Activated CD4-positive, alpha-beta T cell treated with anti-CD3 and anti-CD28 coated beads for 1 hour (primary cell): ENCODE measurements around the gene NT5C2.
"Not testable (repeated sequence)": the region's sequence is repeated elsewhere in the genome, so short reads cannot be mapped to it uniquely, and the experiment has no call there.

ENCODE experiments used
- DNase-seq: peaks from one replicate; pipeline ENCODE4 v3.0.0-alpha.2; 2020

NT5C2 gene

DNA sequence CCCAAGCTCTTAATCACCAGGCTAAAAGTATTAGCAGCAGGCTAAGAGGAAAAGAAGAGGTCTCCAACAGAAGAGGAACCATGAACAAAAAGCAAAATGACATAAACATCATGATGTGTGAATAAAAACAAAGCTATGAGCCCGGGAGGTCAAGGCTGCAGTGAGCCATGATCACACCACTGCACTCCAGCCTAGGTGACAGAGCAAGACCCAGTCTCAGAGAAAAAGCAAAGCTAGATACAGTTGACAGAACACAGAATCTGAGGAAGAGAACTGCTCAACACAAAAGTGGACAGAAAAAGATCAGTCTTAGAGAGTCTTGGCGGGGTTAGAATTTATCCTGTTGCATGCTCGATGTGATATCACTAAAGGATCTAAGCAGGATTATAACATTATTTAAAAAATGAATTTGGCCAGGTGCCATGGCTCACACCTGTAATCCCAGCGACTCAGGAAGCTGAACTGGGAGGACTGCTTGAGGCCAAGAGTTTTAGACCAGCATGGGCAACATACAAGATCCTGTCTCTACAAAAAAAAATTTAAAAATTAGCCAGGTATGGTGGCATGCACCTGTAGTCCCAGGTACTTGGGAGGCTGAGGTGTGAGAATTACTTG lies 37.5 kb downstream of the NT5C2 start:
- no peak for DNase-seq

DNA sequence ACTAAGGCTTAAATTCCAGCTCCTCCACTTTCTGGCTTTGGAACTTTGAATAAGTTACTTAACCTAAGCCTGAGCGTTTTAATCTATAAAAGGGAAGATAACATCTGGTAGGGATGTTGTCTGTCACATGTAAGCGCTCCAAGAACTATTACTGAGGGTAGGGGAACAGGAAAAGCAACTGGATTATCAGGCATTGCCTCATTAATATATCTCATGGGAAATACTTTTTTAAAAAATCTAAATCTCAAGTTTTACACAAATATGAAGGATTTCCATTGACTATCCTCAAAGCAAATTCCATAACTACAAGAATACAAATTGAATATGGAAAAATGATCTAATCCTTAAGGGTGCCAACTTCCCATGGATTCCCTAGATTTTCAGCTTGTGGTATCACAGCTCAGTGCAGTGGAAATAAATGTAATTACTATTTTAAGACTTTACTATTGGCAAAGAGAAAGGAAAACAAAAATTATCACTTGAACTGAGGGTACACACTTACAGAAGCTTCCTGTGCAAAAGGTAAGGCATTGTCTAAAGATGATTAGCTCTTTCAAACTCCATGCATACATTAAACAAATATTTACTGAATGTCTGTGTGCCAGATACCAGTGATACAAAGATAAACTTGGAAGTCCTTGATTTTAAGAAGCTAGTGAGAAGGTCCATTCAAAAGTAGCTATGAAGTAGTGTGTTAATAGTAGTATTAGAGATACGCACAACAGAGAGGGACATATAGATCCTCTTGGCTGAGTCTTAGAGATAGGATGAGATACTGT lies 38.4 kb downstream of the NT5C2 start:
- no peak for DNase-seq

DNA sequence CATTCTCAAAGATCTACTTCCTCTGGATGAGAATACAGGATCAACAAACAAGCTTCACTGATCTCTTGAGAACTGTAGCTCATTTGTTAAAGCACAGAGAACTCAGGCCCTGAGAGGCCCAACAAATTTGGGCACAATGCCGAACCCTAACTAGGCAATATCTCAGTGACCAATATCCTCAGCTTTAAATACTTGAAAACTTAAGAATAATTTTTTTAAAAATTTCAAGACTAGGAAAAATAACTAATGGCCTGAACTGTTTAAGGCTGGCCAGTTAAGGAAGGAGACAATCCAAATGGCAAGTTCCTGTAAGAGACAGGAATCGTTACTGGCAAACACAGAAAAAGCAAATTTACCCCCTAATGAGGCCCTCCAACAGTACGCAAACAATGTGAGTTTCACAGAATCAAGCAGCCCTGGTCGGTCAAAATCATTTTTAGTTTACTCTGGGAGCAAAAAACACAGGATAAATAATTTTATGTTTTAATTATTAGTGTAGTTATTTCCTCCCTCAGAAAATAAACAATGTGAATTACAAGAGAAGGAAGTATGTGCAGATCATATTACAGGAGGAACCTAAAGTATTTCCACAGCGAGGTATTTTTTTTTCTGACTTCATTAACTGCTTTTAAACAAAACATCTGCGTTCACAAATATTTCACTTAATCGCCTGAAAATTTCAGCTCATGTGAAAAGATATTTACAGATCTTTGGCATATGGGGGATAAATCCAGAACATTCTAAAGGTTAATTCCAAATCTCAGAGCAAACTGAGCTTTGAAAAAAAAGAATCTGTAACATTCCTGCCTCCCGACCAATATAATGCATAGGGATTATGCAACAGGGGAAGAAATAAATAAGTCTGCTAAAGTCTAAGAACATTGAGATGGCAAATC lies 39.5 kb downstream of the NT5C2 start:
- DNase-seq = no peak

DNA sequence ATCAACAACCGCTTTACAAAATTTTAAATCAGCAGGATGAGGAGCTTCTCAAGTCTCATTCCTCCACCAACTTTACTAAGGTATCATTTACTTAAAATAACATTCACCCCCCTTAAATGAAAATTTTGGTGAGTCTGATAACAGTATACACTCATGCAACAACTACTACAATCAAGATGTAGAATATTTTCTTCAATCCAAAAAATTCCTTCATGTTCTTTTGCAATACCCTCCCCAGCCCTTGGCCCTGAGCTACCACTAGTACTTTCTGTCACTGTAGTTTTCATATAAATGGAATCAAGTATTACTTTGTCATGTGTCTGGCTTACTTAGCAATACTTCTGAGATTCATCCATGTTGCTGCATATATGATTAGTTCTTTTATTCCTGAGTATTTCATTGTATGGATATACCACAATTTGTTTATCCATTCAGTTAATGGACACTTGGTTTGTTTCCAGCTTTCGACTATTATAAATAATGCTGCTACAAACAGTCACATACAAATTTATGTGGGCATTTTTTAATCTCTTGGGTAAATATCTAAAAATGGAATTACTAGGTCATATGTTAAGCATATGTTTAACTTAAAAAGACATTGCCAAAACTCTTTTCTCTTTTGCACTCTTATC lies 43.0 kb downstream of the NT5C2 start:
- DNase-seq = no peak

DNA sequence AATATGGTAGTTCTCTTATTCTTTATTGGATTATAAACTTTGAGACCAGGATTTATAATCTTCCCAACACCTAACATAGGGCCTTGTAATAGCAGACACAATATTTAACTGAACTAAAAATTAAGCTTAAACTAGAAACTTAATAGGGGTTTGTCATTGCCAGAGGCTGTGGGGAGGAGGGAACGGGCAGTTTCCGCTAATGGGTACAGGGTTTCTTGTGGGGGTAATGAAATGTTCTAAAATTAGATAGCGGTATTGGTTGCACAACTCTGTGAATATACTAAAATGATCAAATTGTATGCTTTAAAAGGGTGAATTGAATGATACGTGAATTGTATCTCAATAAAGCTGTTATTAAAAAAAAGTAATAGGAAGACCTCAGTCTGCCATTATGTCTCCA lies 45.4 kb downstream of the NT5C2 start:
- no peak for DNase-seq

DNA sequence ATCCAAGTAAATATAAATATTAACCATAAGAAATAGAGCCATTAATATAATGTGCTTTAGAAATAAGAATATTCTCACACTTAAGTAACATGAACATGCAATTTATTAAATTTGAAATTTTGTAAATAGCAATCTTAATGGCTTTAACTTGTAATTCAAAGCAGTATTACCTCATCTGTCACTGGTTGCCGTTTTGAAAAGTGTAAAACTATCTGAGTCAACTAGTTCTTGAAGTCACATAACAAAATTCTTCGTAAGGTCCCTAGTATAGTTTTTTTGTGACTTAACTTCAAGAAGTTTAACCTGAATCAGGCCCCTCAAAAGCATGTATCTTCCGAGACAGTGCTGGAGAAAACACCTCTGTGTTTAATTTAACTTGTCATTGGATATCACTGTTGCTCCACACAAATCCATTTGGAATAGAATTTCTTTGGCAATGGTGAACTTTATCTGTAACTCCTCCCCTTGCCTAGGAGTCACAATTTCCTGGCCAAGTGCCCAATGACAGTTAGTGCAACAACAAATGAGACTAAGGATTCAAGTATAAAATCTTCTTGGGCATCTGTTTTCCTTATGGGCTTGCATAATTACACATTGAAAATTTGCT lies 47.1 kb downstream of the NT5C2 start:
- DNase-seq = no peak

DNA sequence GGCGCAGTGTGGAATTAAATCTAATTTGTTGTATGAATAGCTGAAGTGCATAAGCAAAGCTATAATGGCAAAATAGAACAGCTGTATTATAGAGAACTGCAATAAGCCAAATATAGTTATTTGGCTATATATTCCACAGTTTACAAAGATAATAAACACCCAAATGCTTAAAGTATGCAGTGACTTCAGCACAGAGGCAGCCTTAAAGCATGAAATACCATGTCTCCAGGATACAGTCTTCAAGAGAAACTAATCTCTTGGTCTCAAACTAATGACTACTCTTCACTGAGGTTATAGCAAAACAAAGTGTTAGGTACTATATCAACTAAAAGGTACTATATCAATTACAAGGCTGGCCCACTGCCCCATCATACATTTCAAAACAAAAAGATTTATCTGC lies 48.0 kb downstream of the NT5C2 start:
- DNase-seq = no peak

DNA sequence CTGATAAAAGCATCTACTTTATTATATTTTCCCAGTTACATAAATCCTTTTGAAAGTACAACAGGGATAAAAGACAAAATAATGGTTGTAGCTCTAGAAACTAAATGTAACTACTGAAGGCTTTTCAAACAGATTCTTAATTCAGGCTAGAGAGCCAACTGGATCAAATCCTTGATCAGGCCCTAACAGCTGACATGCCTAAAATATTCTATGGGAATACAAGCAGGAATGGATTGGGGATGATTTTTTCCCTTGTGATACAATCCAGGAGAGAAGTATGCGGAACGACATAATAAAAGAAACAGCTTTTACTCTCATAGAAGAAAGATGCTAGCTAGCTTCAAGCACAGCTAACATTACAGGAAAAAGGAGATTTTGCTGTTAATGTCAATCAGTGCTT lies 49.0 kb downstream of the NT5C2 start:
- no peak for DNase-seq

DNA sequence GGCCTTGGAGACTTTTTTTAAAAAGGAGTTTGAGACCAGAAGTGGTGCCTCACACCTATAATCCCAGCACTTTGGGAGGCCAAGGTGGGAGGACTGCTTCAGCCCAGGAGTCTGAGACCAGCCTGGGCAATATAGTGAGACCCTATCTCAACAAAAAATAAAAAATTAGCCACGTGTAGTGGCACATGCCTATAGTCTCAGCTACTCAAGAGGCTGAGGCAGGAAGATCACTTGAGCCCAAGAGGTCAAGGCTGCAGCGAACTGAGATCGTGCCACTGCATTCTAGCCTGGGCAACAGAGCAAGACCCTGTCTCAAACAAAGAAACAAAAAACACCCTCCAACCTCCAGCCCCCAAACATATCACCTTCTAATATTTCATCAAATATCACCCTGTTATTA lies 49.4 kb downstream of the NT5C2 start:
- not testable (repeated sequence) for DNase-seq

DNA sequence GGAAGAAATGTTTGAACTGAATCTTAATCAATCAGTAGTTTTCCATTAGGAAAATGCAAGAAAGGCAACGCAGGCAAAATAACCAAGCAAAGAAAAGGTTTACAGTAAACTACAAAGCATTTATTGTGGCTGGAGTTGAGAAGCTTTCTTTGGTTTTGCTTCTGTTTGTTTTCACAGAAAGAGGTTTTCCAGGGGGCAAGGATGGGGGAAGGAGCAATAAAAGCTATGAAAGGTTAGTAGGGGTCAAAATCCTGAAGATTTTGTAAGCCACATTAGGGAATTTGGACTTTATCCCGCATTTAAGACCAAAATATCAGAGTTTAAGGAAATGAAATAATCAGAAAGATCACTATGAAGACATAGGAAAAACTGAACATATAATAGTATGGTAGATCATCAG lies 51.1 kb downstream of the NT5C2 start:
- no peak for DNase-seq

DNA sequence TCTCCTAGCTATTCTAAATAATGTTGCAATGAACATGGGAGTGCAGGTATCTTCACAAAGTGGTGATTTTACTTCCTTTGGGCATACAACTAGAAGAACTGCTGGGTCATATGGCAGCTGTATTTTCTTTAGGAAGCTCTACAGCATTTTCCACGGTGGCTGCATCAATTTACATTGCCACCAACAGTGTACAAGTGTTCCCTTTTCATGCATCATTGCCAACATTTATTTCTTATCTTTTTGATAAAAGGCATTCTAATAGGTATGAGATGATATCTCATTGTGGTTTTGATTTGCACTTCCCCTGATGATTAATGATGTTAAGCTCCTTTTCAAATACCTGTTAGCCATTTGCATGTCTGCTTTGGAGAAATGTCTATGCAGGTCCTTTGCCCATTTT lies 52.6 kb downstream of the NT5C2 start:
- no peak for DNase-seq

DNA sequence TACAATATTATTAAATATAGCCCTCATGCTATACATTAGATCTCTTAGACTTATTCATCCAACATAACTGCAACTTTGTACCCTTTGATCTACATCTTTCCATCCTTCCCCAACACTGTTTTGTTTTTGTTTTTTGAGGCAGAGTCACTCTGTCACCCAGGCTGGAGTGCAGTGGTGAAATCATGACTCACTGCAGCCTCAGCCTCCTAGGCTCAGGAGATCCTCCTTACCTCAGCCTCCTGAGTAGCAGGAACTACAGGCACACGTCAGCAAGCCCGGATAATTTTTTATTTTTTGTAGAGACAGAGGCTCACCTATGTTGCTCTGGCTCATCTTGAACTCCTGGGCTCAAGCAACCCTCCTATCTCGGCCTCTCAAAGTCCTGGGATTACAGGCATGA lies 53.3 kb downstream of the NT5C2 start:
- no peak for DNase-seq

DNA sequence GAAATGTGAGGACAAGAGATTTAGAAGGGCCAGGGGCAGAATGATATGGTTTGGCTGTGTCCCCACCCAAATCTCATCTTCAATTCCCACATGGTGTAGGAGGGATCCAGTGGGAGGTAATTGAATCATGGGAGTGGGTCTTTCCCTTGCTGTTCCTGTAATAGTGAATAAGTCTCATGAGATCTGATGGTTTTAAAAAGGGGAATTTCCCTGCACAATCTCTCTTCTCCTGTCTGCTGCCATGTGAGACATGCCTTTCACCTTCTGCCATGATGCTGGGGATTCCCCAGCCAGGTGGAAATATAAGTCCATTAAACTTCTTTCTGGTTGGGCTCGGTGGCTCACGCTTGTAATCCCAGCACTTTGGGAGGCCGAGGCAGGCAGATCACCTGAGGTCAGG lies 57.9 kb downstream of the NT5C2 start:
- DNase-seq = not testable (repeated sequence)

DNA sequence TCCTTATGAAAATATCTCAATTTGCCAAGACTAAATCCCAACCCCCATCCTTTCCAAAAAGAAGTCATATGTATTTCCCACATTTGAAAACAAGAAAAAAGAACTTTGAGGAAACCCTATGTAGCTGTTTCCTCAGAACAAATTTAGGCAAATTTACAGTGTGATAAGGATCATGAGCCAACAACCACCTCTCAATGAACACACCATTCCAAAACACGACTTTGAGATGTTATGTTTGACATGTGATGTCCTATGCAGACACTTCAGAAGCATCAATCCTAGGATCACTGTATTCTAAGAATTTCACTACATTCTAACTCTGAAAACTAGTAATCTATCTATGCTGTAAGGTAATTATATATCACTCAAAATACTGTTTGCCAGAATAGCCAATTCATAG lies 62.2 kb downstream of the NT5C2 start:
- no peak for DNase-seq

DNA sequence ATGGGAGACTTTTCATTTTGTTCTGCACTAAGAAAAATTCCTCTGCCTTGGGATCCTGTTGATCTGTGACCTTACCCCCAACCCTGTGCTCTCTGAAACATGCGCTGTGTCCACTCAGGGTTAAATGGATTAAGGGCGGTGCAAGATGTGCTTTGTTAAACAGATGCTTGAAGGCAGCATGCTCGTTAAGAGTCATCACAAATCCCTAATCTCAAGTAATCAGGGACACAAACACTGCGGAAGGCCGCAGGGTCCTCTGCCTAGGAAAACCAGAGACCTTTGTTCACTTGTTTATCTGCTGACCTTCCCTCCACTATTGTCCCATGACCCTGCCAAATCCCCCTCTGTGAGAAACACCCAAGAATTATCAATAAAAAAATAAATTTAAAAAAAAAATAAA lies 62.9 kb downstream of the NT5C2 start:
- not testable (repeated sequence) for DNase-seq

DNA sequence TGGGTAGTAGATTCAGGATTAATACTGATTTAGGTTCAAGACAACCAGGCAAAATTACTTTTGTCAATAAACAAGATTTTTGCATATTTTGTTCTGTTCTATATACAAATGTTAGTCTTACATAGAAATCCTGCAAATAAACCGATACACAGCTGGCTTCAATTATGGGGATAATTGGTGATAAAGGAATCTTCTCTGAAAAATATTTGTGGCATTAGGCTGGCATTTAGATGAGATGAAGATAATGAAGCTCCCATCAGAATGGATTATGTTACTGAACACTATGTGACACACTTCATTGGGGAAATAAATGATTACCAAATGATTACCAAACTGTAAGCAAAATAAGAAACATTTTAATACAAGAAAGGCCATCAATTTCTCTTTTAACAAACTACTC lies 65.8 kb downstream of the NT5C2 start:
- no peak for DNase-seq

DNA sequence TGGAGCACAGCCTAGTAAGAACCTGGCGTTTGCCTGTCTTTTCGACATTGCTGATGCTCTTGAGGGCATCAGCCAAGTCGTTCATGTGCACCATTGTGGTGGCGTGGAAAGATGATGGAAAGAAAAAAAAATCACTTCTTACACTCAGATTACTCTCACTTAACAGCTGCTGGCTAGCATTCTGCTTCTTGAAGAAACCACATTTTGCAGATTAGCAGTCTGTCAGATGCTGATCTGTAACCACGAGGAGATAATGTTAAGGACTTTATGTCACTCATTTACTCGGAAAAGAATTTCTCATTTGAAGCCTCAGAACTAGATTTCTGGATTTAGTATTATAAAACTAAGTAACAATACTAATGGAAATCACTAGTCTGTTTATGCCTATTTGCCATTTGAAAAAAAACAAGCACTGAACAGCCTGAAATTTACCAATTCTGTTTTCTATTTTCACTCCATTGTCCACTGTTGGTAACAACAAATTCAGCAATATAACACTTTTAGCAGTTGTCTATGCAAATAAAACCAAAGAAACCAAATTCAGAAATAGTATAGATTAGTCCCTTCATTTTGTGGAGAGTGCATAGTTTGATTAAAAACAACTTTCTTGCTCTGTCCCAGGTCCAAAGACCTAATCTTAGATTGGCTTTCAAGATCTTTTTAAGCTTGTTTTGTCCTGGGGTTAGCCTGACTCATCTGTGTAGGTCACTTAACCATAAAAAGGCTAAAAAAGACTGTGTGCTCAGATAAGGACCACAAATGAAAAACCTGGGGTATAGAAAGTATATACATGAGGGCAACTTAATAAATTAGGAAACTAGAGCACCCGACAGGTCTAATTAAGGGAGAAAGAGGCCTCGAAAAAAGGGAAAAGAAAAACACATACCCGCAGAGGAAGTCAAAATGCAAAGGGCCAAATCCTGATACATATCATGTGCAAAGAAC lies 67.5 kb downstream of the NT5C2 start:
- no peak for DNase-seq

DNA sequence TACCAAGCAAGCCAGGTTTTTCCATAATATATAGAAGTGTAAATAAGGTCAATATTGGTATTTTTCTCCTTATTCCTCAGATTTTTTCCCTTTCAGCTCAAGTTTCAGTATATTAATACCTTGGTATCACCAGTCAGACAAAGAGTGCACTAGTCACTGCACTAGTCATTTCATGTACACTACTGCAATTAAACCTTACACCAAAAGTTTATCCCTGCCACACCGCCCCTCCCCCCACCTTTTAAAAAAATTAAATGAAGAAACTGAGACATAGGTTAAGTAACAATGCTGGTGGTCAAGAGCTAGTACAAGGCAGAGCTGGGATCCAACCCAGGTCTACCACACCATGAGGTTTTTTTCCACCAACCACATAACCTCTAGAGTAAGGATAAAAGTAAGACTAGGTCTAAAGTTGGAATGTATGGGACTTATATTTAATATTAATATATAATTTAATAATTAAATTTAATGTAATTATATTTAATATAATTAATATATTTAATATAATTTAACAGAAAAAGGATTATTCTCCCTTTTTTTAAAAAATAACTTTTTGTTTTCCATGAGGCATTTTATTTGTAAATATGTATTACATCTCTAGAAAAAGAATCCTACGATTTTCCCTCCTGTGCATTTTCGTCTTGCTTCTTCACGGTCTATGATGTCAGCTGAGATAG lies 68.5 kb downstream of the NT5C2 start:
- no peak for DNase-seq

DNA sequence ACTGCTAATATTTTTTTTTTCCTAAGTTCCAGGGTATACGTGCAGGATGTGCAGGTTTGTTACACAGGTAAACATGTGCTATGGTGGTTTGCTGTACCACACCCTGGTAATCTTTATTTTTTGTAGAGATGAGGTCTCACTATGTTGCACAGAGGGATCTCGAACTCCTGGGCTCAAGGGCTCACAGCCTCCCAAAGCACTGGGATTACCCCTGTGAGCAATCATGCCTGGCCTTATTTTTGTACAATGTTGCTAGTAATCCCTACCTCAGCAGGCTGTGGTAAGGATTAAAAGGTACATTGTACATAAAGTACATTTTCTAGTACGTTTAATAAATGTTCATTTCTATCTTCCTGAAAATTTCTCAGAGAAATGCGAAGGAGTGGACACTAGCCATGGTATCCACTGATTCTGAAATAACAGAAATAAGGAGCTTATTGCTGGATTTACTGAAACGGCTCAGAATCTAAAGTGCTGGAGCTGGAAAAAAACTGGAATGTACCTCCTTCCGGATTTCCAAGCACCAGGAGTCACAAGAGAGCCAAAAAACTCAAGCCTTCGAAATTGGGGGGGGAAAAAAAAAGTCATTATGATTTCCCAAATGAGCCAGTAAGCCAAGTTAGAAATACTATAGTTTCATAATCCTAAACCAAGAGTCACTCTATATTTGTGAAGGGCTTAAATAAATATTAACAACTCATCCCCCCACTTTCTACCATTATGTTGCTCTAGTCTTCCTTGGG lies 69.6 kb downstream of the NT5C2 start:
- DNase-seq = no peak

DNA sequence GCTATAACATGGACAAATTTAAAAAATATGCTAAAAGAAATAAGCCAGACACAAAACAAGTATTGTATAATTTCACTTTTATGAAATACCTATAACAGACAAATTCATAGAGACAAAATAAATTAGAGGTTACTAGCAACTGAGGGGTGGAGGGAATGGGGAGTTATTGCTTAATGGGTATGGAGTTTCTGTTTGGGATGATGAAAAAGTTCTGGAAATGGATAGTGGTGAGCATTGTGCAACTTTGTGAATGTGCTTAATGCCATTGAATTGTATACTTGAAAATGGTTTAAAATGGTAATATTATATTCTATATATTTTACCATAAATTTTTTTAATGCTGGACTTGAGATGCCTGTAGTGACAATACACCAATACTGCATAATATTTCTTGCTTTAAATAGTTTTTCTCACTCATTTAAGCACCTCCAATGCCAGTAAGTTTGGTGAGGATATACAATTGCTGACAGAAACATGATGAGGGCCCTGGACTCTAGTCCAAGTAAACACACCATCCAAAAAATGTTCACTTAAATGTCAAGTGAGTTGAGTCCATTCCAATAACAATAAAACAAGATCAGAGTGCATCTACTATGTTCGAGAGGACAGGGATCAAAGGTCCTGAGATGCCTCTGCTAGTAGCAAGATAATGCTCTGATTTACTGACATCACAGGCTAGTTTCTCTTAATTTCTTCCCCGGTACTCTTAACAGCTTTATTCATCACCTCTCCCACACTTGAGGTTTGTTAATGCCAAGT lies 71.9 kb downstream of the NT5C2 start:
- DNase-seq = no peak
